ENCODE measurements around the gene STXBP1. TPM values are rescaled to one million over a fixed set of nuclear protein-coding genes. Genes with fewer than 3 reads are reported as not detected.

Gene STXBP1
- total and polyA plus RNA-seq, 2 of the 13 experiments (the other 11 are each of a cell fraction or from before 2014, with no cell fraction given) = 2.9 TPM

DNA sequence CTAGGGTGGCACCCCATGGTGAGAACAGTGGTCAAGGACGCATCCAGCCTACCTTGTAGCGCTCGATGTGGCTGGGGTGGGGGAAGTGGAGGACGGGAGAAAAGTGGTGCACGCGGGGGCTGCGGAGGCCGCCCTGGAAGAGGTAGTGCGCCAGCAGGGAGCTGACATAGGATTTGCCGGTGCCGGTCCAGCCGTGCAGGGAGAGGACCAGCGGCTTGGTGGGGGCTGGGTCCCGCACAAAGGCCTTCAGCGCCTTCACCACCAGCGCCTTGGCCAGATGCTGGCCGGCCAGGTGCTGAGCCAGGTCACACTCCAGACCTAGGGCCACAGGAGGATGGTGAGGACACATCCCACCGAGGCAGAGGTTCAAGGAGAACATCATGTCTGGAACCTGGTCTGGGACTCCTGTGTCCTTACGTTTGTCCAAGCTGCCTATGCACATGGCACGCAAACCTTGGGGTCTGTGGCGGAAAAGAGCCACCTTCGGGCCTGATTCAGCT lies 122.2 kb downstream of the STXBP1 start (continued):
- TF ChIP-seq, protein P1, sequence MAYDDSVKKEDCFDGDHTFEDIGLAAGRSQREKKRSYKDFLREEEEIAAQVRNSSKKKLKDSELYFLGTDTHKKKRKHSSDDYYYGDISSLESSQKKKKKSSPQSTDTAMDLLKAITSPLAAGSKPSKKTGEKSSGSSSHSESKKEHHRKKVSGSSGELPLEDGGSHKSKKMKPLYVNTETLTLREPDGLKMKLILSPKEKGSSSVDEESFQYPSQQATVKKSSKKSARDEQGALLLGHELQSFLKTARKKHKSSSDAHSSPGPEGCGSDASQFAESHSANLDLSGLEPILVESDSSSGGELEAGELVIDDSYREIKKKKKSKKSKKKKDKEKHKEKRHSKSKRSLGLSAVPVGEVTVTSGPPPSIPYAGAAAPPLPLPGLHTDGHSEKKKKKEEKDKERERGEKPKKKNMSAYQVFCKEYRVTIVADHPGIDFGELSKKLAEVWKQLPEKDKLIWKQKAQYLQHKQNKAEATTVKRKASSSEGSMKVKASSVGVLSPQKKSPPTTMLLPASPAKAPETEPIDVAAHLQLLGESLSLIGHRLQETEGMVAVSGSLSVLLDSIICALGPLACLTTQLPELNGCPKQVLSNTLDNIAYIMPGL (CRISPR knock-in tag; IDR thresholded peaks at IDR 0.05; ENCODE audit: borderline replicate concordance in 1 of 2, low read depth in 1 of 2) = no peak
- TF ChIP-seq ZGPAT (CRISPR knock-in tag; IDR thresholded peaks at IDR 0.05) = no peak
- TF ChIP-seq ZNF609 (CRISPR knock-in tag; IDR thresholded peaks at IDR 0.05; ENCODE audit: borderline replicate concordance) = no peak
- no peak for TF ChIP-seq ARHGAP35 (CRISPR knock-in tag; IDR thresholded peaks at IDR 0.05; ENCODE audit: borderline replicate concordance)
- TF ChIP-seq POGZ (CRISPR knock-in tag; IDR thresholded peaks at IDR 0.05) = no peak; the same call in 1 of the 2 replicates
- no peak for TF ChIP-seq ZBTB46 (CRISPR knock-in tag; IDR thresholded peaks at IDR 0.05; ENCODE audit: borderline replicate concordance)
- TF ChIP-seq RXRA (CRISPR knock-in tag; IDR thresholded peaks at IDR 0.05) = peak; percentile 42
- 0 out of 2 replicates have a peak, but pooled peaks have one; percentile 34 for TF ChIP-seq KDM2A (CRISPR knock-in tag; IDR thresholded peaks at IDR 0.05; ENCODE audit: borderline replicate concordance, low read depth)
- no peak for TF ChIP-seq THAP8 (CRISPR knock-in tag; IDR thresholded peaks at IDR 0.05; ENCODE audit: borderline replicate concordance)
- TF ChIP-seq PLSCR1 (CRISPR knock-in tag; IDR thresholded peaks at IDR 0.05; ENCODE audit: borderline replicate concordance) = no peak
- no peak for TF ChIP-seq KDM5B (CRISPR knock-in tag; IDR thresholded peaks at IDR 0.05; ENCODE audit: borderline replicate concordance)
- no peak for TF ChIP-seq ZBTB21 (CRISPR knock-in tag; IDR thresholded peaks at IDR 0.05)

Data from HepG2 (cell line).